Measurements from ENCODE around the gene TACC2.
A peak's percentile ranks its signal among the peaks of the same experiment; 100 is the strongest.
"Not testable (repeated sequence)": the region's sequence is repeated elsewhere in the genome, so short reads cannot be mapped to it uniquely, and the experiment has no call there.

TACC2 gene

GRCh38 chr10:122191936-122192541 is 203.1 kb downstream of the TACC2 start:
- no peak for DNase-seq (ENCODE audit: low read depth)

- no peak for DNase-seq (ENCODE audit: low read depth)
Observed at GRCh38 chr10:122194251-122194650, 205.3 kb downstream of the TACC2 start.

- no peak for DNase-seq (ENCODE audit: low read depth)
Observed at GRCh38 chr10:122196218-122196617, 207.3 kb downstream of the TACC2 start.

- DNase-seq (ENCODE audit: low read depth): no peak
Observed at GRCh38 chr10:122197611-122198222, 208.8 kb downstream of the TACC2 start.

- DNase-seq (ENCODE audit: low read depth): no peak
Observed at GRCh38 chr10:122198631-122199030, 209.7 kb downstream of the TACC2 start.

GRCh38 chr10:122199070-122199469 is 210.1 kb downstream of the TACC2 start:
- DNase-seq (ENCODE audit: low read depth): no peak

GRCh38 chr10:122199689-122200088 is 210.7 kb downstream of the TACC2 start:
- DNase-seq (ENCODE audit: low read depth): no peak

- DNase-seq (ENCODE audit: low read depth): no peak
Observed at GRCh38 chr10:122201401-122201800, 212.4 kb downstream of the TACC2 start.

GRCh38 chr10:122203180-122203579 is 214.2 kb downstream of the TACC2 start:
- DNase-seq (ENCODE audit: low read depth): not testable (repeated sequence)

GRCh38 chr10:122204691-122205489 is 215.9 kb downstream of the TACC2 start:
- DNase-seq (ENCODE audit: low read depth): no peak

GRCh38 chr10:122206471-122207065 is 217.6 kb downstream of the TACC2 start:
- peak; percentile 35 for DNase-seq (ENCODE audit: low read depth)

GRCh38 chr10:122207163-122207562 is 218.2 kb downstream of the TACC2 start:
- no peak for DNase-seq (ENCODE audit: low read depth)

- no peak for DNase-seq (ENCODE audit: low read depth)
Observed at GRCh38 chr10:122207596-122207995, 218.6 kb downstream of the TACC2 start.

- no peak for DNase-seq (ENCODE audit: low read depth)
Observed at GRCh38 chr10:122208571-122209430, 219.8 kb downstream of the TACC2 start.

- DNase-seq (ENCODE audit: low read depth): no peak
Observed at GRCh38 chr10:122210481-122211265, 221.7 kb downstream of the TACC2 start.

GRCh38 chr10:122213364-122213763 is 224.4 kb downstream of the TACC2 start:
- DNase-seq (ENCODE audit: low read depth): no peak

- DNase-seq (ENCODE audit: low read depth): no peak
Observed at GRCh38 chr10:122213766-122214165, 224.8 kb downstream of the TACC2 start.

- DNase-seq (ENCODE audit: low read depth): no peak
Observed at GRCh38 chr10:122216047-122216446, 227.1 kb downstream of the TACC2 start.

- DNase-seq (ENCODE audit: low read depth): no peak
Observed at GRCh38 chr10:122219340-122219739, 230.4 kb downstream of the TACC2 start.

GRCh38 chr10:122220736-122221135 is 231.8 kb downstream of the TACC2 start:
- no peak for DNase-seq (ENCODE audit: low read depth)

GRCh38 chr10:122221958-122222357 is 233.0 kb downstream of the TACC2 start:
- no peak for DNase-seq (ENCODE audit: low read depth)

Measured in amniotic epithelial cell (primary cell).